Loucy (cell line): ENCODE results near the gene SRI.

ENCODE experiments used
- H2AFZ ChIP-seq: fragments of 200-600 bp; sonication (generic); 2 replicates; pipeline ENCODE4 v1.6.0; 2016; ENCODE audit warnings: antibody characterized with exemption, mild to moderate bottlenecking, low read length, moderate library complexity
- H3F3A ChIP-seq: fragments of 200-600 bp; 2 replicates; pipeline ENCODE4 v1.6.0; 2016; ENCODE audit warnings: antibody characterized with exemption, low read depth, mild to moderate bottlenecking
- H3K27me3 ChIP-seq: fragments of 200-600 bp; sonication (generic); 2 replicates; pipeline ENCODE4 v1.6.1; 2014; ENCODE audit warnings: low read length, mild to moderate bottlenecking; ENCODE audit not compliant: insufficient read depth, poor library complexity, severe bottlenecking
- H3K36me3 ChIP-seq: fragments of 200-600 bp; sonication (generic); 2 replicates; pipeline ENCODE4 v1.6.1; 2016; ENCODE audit warnings: low read length; ENCODE audit not compliant: insufficient read depth
- H3K4me1 ChIP-seq: fragments of 200-600 bp; sonication (generic); 2 replicates; pipeline ENCODE4 v1.5.1; 2014; ENCODE audit warnings: low read length, mild to moderate bottlenecking; ENCODE audit not compliant: insufficient read depth, poor library complexity, severe bottlenecking
- H3K4me2 ChIP-seq: fragments of 200-600 bp; sonication (generic); 2 replicates; pipeline ENCODE4 v1.6.0; 2014; ENCODE audit warnings: antibody characterized with exemption, low read length, low read depth, mild to moderate bottlenecking; ENCODE audit not compliant: poor library complexity, severe bottlenecking
- H3K4me3 ChIP-seq: fragments of 200-600 bp; sonication (generic); 2 replicates; pipeline ENCODE4 v1.5.1; 2014; ENCODE audit warnings: low read length, mild to moderate bottlenecking, mixed read lengths; ENCODE audit not compliant: poor library complexity, severe bottlenecking
- H3K79me2 ChIP-seq: fragments of 200-600 bp; sonication (generic); 2 replicates; pipeline ENCODE4 v1.6.1; 2014; ENCODE audit warnings: low read length; ENCODE audit not compliant: insufficient read depth
- H3K9ac ChIP-seq: fragments of 200-600 bp; sonication (generic); 2 replicates; pipeline ENCODE4 v1.6.0; 2014; ENCODE audit warnings: mild to moderate bottlenecking, low read depth, low read length, moderate library complexity; ENCODE audit not compliant: poor library complexity, severe bottlenecking
- H3K9me2 ChIP-seq: fragments of 200-600 bp; sonication (generic); replicated peaks from 2 replicates; pipeline ENCODE4 v1.6.1; 2016; ENCODE audit warnings: low read depth, low read length, mixed read lengths
- H3K9me3 ChIP-seq: fragments of 200-600 bp; sonication (generic); 2 replicates; pipeline ENCODE4 v1.6.1; 2014; ENCODE audit warnings: mild to moderate bottlenecking, antibody characterized with exemption, low read length, low read depth; ENCODE audit not compliant: insufficient read depth
- H4K20me1 ChIP-seq: fragments of 200-600 bp; sonication (generic); 2 replicates; pipeline ENCODE4 v1.6.0; 2014; ENCODE audit warnings: antibody characterized with exemption, low read length, mild to moderate bottlenecking; ENCODE audit not compliant: insufficient read depth, poor library complexity, severe bottlenecking
- EZH2phosphoT487 ChIP-seq: fragments of 200-600 bp; IDR thresholded peaks from 2 replicates; pipeline ENCODE4 v1.6.1; 2018; ENCODE audit warnings: antibody characterized with exemption, mild to moderate bottlenecking, moderate library complexity, borderline replicate concordance
- TF ChIP-seq, protein P1 (sequence below): fragments of 200-600 bp; sonication (generic); conservative IDR thresholded peaks from 2 replicates; pipeline ENCODE4 v1.5.1; 2014; ENCODE audit warnings: mild to moderate bottlenecking, antibody characterized with exemption, low read length

Gene SRI

DNA sequence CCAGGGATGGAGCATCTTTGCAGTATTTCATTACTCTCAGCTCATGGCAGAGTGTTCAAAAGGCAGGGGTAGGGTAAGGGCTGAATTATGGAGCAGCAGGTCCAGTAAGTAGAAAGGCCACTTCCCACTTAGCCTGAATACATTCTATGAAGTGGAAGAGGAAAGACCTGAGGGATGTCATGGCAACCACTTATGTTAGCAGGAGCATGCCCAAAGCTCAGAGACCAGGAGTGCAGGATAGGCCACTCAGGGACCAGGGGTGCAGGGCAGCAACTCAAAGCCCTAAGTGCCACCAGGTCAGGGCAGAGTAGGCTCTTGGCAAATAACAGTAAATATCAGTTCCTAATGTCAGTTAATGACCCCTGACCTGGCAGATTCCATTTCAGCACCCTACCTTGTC lies 3.6 kb downstream of the SRI start:
- Histone ChIP-seq H3K4me2 (peak overlapping the region; percentile 41), H3K27me3 (no peaks in the 10 kb centered on the region), H3K36me3 (peaks cover 24% of the 10 kb centered on the region; the same call in 1 of the 2 replicates), H3K9me3 (no peaks in the 10 kb centered on the region), H3K9me2 (no peaks in the 10 kb centered on the region), H3K4me3 (peak overlapping the region; percentile 8), H4K20me1 (peaks cover 37% of the 10 kb centered on the region), H3K9ac (no peak overlapping the region), H3F3A (peaks cover 5% of the 10 kb centered on the region; the same call in 1 of the 2 replicates), H3K79me2 (peaks cover 65% of the 10 kb centered on the region), H3K4me1 (peaks cover 51% of the 10 kb centered on the region), H2AFZ (no peak overlapping the region)
- TF ChIP-seq EZH2phosphoT487 = no peak
- TF ChIP-seq, protein P1, sequence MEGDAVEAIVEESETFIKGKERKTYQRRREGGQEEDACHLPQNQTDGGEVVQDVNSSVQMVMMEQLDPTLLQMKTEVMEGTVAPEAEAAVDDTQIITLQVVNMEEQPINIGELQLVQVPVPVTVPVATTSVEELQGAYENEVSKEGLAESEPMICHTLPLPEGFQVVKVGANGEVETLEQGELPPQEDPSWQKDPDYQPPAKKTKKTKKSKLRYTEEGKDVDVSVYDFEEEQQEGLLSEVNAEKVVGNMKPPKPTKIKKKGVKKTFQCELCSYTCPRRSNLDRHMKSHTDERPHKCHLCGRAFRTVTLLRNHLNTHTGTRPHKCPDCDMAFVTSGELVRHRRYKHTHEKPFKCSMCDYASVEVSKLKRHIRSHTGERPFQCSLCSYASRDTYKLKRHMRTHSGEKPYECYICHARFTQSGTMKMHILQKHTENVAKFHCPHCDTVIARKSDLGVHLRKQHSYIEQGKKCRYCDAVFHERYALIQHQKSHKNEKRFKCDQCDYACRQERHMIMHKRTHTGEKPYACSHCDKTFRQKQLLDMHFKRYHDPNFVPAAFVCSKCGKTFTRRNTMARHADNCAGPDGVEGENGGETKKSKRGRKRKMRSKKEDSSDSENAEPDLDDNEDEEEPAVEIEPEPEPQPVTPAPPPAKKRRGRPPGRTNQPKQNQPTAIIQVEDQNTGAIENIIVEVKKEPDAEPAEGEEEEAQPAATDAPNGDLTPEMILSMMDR = no peak

DNA sequence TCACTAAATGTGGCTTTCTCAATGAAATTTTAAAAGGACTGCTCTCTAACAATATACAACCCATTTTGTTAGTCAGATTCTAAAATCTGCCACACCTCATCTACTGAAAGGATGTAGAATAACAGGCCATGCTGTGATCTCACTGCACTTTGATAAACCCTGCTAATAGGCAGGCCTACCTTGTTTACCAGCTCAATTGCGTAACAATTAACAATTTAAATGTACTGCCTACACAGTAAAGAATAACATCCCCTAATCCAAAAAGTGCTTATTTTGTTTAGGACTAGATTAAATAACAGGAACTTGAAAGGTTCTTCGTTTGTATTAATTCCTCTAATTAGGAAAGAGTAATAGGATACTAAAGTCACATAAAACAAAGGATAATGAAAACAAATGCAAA lies 4.5 kb downstream of the SRI start:
- Histone ChIP-seq H3K9me2 (no peaks in the 10 kb centered on the region), H3K4me1 (peaks cover 41% of the 10 kb centered on the region), H3K9ac (no peak overlapping the region), H4K20me1 (peaks cover 37% of the 10 kb centered on the region), H3K79me2 (peaks cover 61% of the 10 kb centered on the region), H3K4me2 (peak overlapping the region; percentile 41), H3K36me3 (peaks cover 25% of the 10 kb centered on the region; the same call in 1 of the 2 replicates), H3K4me3 (peak overlapping the region; percentile 28), H3F3A (peaks cover 5% of the 10 kb centered on the region; the same call in 1 of the 2 replicates), H3K27me3 (no peaks in the 10 kb centered on the region), H3K9me3 (no peaks in the 10 kb centered on the region), H2AFZ (no peak overlapping the region)
- TF ChIP-seq, protein P1 = no peak
- no peak for TF ChIP-seq EZH2phosphoT487

DNA sequence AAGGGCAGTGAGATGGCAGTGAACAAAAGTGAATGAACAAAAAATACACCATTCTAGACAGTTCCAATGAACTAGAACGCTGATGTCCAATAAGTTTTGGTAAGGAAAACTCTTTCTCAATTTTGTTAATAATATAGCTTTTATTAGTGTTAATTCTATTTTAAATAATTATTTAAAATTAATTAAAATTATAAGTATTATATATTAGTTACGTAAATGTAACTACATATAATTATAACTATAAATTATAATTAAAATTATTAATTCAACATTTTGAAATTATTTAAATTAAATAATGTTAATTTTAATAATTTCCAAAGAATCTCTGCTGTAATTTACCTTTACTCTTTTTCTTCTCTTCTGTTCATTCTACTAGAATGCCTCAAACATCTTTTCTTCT lies 5.4 kb downstream of the SRI start:
- Histone ChIP-seq H3K9me3 (no peaks in the 10 kb centered on the region), H3K4me3 (no peak overlapping the region), H3K36me3 (peaks cover 29% of the 10 kb centered on the region; the same call in 1 of the 2 replicates), H3F3A (peaks cover 5% of the 10 kb centered on the region; the same call in 1 of the 2 replicates), H3K27me3 (no peaks in the 10 kb centered on the region), H3K4me2 (peak overlapping the region; percentile 41), H3K9me2 (no peaks in the 10 kb centered on the region), H3K79me2 (peaks cover 58% of the 10 kb centered on the region), H3K4me1 (peaks cover 38% of the 10 kb centered on the region), H2AFZ (no peak overlapping the region), H3K9ac (no peak overlapping the region), H4K20me1 (peaks cover 37% of the 10 kb centered on the region)
- no peak for TF ChIP-seq EZH2phosphoT487
- TF ChIP-seq, protein P1 = no peak
